Adrenal gland (tissue), 5 donors: ENCODE measurements around the gene IL6R.

ENCODE experiments used
- CTCF ChIP-seq, 6 experiments: fragments of 450-650 bp in 4 of 6; fragments of 200-600 bp in 2 of 6; sonication (generic) in 1 of 6; IDR thresholded peaks; 1 replicate in 5 of 6; 2 replicates in 1 of 6; pipeline versions ENCODE4 v1.5.1 to v1.8.0; 2016 to 2021; ENCODE audit warnings: antibody characterized with exemption in 6 of 6, mild to moderate bottlenecking in 2 of 6, moderate library complexity in 1 of 6
- POLR2A ChIP-seq, 2 donors: fragments of 450-650 bp; IDR thresholded peaks; one replicate each; pipeline ENCODE4 v1.6.1; 2017; ENCODE audit warnings: antibody characterized with exemption in 2 of 2, mild to moderate bottlenecking in 2 of 2, moderate library complexity in 1 of 2
- donor health status: DM: no; HTN: no; CAD: no.

DNA sequence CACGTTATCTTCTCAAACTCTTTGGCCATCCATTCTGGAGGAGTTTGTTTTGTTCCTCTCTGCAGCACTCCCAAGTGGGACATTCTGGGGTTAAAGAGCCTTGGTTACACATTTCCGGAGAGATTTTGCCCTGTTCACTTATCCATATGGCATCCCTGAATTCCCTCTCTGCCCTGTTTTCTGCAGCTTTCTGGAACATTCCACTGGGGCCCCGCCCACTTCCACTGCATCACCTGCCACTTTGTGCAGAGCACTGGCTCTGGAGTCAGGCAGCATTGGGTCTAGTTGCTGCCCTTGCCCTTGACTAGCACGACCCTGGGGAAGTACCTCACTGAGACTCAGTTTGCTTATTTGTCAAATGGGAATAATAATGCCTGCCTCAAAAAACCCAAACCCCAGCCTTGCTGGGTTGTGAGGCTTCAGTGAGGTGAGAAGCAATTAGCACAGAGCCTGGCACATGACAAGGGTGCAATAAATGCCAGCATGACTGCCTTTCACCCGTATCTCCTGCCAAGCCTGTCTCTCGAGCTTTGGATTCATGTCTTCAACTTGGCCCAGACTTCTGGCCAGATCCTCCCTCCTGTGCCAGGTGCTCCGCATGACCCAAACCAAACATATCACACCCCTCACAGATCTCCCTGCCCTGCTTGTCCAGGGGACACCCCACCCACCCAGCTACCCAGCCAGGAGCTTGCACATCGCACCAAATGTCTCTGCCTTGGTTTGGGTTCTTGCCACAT is 38.3 kb downstream of the IL6R start:
- TF ChIP-seq CTCF (IDR thresholded peaks at IDR 0.05) (no peak), POLR2A (IDR thresholded peaks at IDR 0.05) (no peak)
